HG03439 (cell line): Measurements from ENCODE around the gene C10orf143.
"Not testable (repeated sequence)": the region's sequence is repeated elsewhere in the genome, so short reads cannot be mapped to it uniquely, and the experiment has no call there.

Source experiments
- ATAC-seq: cut with Tn5 transposase; IDR thresholded peaks from one replicate; pipeline ENCODE4 v1.9.1; 2021; ENCODE audit warnings: mild to moderate bottlenecking, moderate library complexity; ENCODE audit not compliant: unreplicated experiment

Gene C10orf143

GRCh38 chr10:130111852-130112180, 1.2 kb upstream of the C10orf143 start:
- no peak for ATAC-seq

- ATAC-seq = peak; percentile 88
Observed at GRCh38 chr10:130111113-130111851, 652 bp upstream of the C10orf143 start.

- no peak for ATAC-seq
Observed at GRCh38 chr10:130109796-130110245, 809 bp downstream of the C10orf143 start.

- ATAC-seq = no peak
Observed at GRCh38 chr10:130108934-130109604, 1.6 kb downstream of the C10orf143 start.

- ATAC-seq = not testable (repeated sequence)
Observed at GRCh38 chr10:130108146-130108545, 2.5 kb downstream of the C10orf143 start.

GRCh38 chr10:130105724-130106123, 4.9 kb downstream of the C10orf143 start:
- no peak for ATAC-seq

GRCh38 chr10:130099344-130099743, 11.3 kb downstream of the C10orf143 start:
- no peak for ATAC-seq

- not testable (repeated sequence) for ATAC-seq
Observed at GRCh38 chr10:130090565-130090964, 20.1 kb downstream of the C10orf143 start.

- no peak for ATAC-seq
Observed at GRCh38 chr10:130080461-130080814, 30.2 kb downstream of the C10orf143 start.

GRCh38 chr10:130079614-130080460, 30.8 kb downstream of the C10orf143 start:
- no peak for ATAC-seq

- no peak for ATAC-seq
Observed at GRCh38 chr10:130078120-130078519, 32.5 kb downstream of the C10orf143 start.

- no peak for ATAC-seq
Observed at GRCh38 chr10:130076681-130077080, 33.9 kb downstream of the C10orf143 start.

GRCh38 chr10:130074639-130075038, 36.0 kb downstream of the C10orf143 start:
- ATAC-seq = no peak

GRCh38 chr10:130073912-130074311, 36.7 kb downstream of the C10orf143 start:
- ATAC-seq = no peak

GRCh38 chr10:130072247-130072646, 38.4 kb downstream of the C10orf143 start:
- no peak for ATAC-seq

- no peak for ATAC-seq
Observed at GRCh38 chr10:130067893-130068292, 42.7 kb downstream of the C10orf143 start.

GRCh38 chr10:130066743-130067142, 43.9 kb downstream of the C10orf143 start:
- ATAC-seq = no peak

- ATAC-seq = no peak
Observed at GRCh38 chr10:130065251-130065650, 45.4 kb downstream of the C10orf143 start.

- ATAC-seq = no peak
Observed at GRCh38 chr10:130064783-130065182, 45.8 kb downstream of the C10orf143 start.

- no peak for ATAC-seq
Observed at GRCh38 chr10:130062976-130063375, 47.7 kb downstream of the C10orf143 start.

GRCh38 chr10:130062201-130062600, 48.4 kb downstream of the C10orf143 start:
- no peak for ATAC-seq

GRCh38 chr10:130061760-130062159, 48.9 kb downstream of the C10orf143 start:
- no peak for ATAC-seq
